IMR-90 (cell line): Measurements from ENCODE around the gene OGFOD3. TPM values are rescaled to one million over a fixed set of nuclear protein-coding genes. Genes with fewer than 3 reads are reported as not detected.

Experiments used
- ATAC-seq: fragments of 200-7000 bp; cut with Tn5 transposase; 2 replicates; pipeline ENCODE4 v1.9.1; 2020; ENCODE audit warnings: low read depth, mild to moderate bottlenecking, moderate library complexity
- BruUV-seq: library from RNA; stranded (reverse); fragments of 400-500 nt; replicated peaks from 2 replicates; lab custom pipeline; 2021; lab: Mats Ljungman, UMichigan
- CTCF ChIA-PET: fragments of 300-600 bp; formaldehyde crosslinking; extraction: SDS; loops from one replicate; lab custom pipeline; 2021; ENCODE audit warnings: antibody characterized with exemption; lab: Yijun Ruan, JAX
- POLR2A ChIA-PET: fragments of 300-600 bp; sonication (Branson Sonifier 250); formaldehyde crosslinking; loops from one replicate; lab custom pipeline; 2022; ENCODE audit warnings: antibody characterized with exemption; ENCODE audit not compliant: unreplicated experiment; lab: Charles Lee
- DNase-seq: peaks from one replicate; pipeline ENCODE4 v3.0.0; 2013
- H2AFZ ChIP-seq: replicated peaks from 2 replicates; pipeline ENCODE3; 2013; ENCODE audit warnings: low read length, mild to moderate bottlenecking; ENCODE audit not compliant: poor library complexity
- H2AK5ac ChIP-seq: 2 replicates; pipeline ENCODE4 v1.6.1; 2013; ENCODE audit warnings: low read depth, low read length, inconsistent platforms
- H2AK9ac ChIP-seq: replicated peaks from 2 replicates; pipeline ENCODE3; 2013; ENCODE audit warnings: mild to moderate bottlenecking, low read depth, low read length, moderate library complexity; ENCODE audit not compliant: poor library complexity
- H2BK120ac ChIP-seq: 2 replicates; pipeline ENCODE4 v1.6.1; 2013; ENCODE audit warnings: low read depth, low read length, inconsistent platforms
- H2BK15ac ChIP-seq: 3 replicates; pipeline ENCODE4 v1.6.1; 2013; ENCODE audit warnings: low read depth, low read length, inconsistent platforms
- H2BK20ac ChIP-seq: 2 replicates; pipeline ENCODE4 v1.6.1; 2013; ENCODE audit warnings: low read depth, mild to moderate bottlenecking, inconsistent platforms, low read length, moderate library complexity
- H2BK5ac ChIP-seq: 2 replicates; pipeline ENCODE4 v1.6.1; 2013; ENCODE audit warnings: mild to moderate bottlenecking, low read depth, low read length, inconsistent platforms; ENCODE audit not compliant: poor library complexity, severe bottlenecking
- H3K14ac ChIP-seq: replicated peaks from 2 replicates; pipeline ENCODE4 v1.6.1; 2013; ENCODE audit warnings: low read depth, low read length, inconsistent platforms
- H3K18ac ChIP-seq: 2 replicates; pipeline ENCODE4 v1.6.1; 2013; ENCODE audit warnings: low read depth, low read length, control low read depth
- H3K23ac ChIP-seq: 2 replicates; pipeline ENCODE4 v1.6.1; 2013; ENCODE audit warnings: low read depth, low read length, inconsistent platforms
- H3K27ac ChIP-seq: 2 replicates; pipeline ENCODE4 v1.5.1; 2013; ENCODE audit warnings: mild to moderate bottlenecking, control low read depth, low read length; ENCODE audit not compliant: insufficient read depth
- H3K27me3 ChIP-seq: 2 replicates; pipeline ENCODE4 v1.6.1; 2013; ENCODE audit warnings: low read length; ENCODE audit not compliant: control insufficient read depth, insufficient read depth
- H3K36me3 ChIP-seq: 2 replicates; pipeline ENCODE4 v1.6.1; 2013; ENCODE audit warnings: low read length, mixed read lengths; ENCODE audit not compliant: control insufficient read depth, insufficient read depth
- H3K4ac ChIP-seq: 2 replicates; pipeline ENCODE4 v1.6.1; 2013; ENCODE audit warnings: low read depth, low read length, inconsistent platforms
- H3K4me1 ChIP-seq: 2 replicates; pipeline ENCODE4 v1.6.1; 2013; ENCODE audit warnings: low read length, mixed read lengths; ENCODE audit not compliant: control insufficient read depth, insufficient read depth
- H3K4me2 ChIP-seq: 2 replicates; pipeline ENCODE4 v1.6.1; 2013; ENCODE audit warnings: low read depth, mild to moderate bottlenecking, control low read depth, low read length, moderate library complexity
- H3K4me3 ChIP-seq: 2 replicates; pipeline ENCODE4 v1.5.1; 2013; ENCODE audit warnings: low read depth, mild to moderate bottlenecking, control low read depth, low read length, moderate library complexity; ENCODE audit not compliant: insufficient read depth
- H3K56ac ChIP-seq: 2 replicates; pipeline ENCODE4 v1.6.1; 2013; ENCODE audit warnings: low read length, inconsistent platforms; ENCODE audit not compliant: insufficient read depth; ENCODE audit errors: extremely low read depth
- H3K79me1 ChIP-seq, 2 experiments: 2 replicates each; pipeline ENCODE4 v1.6.1; 2013; ENCODE audit warnings: low read length in 2 of 2, inconsistent platforms in 1 of 2, low read depth in 1 of 2
- H3K9ac ChIP-seq: 2 replicates; pipeline ENCODE4 v1.6.1; 2013; ENCODE audit warnings: low read depth, low read length, control low read depth
- H3K9me1 ChIP-seq: 2 replicates; pipeline ENCODE4 v1.6.1; 2013; ENCODE audit warnings: low read length, inconsistent platforms; ENCODE audit not compliant: insufficient read depth
- H3K9me3 ChIP-seq: 2 replicates; pipeline ENCODE4 v1.6.1; 2013; ENCODE audit warnings: low read length; ENCODE audit not compliant: control insufficient read depth, insufficient read depth
- H4K20me1 ChIP-seq: 2 replicates; pipeline ENCODE4 v1.6.1; 2013; ENCODE audit warnings: low read length, inconsistent platforms; ENCODE audit not compliant: insufficient read depth
- H4K5ac ChIP-seq: 2 replicates; pipeline ENCODE4 v1.6.1; 2013; ENCODE audit warnings: mild to moderate bottlenecking, low read depth, low read length, control low read depth
- H4K8ac ChIP-seq, 2 experiments: 2 replicates each; pipeline ENCODE4 v1.6.1; 2013; ENCODE audit warnings: low read depth in 2 of 2, low read length in 2 of 2, control low read depth in 1 of 2, inconsistent platforms in 1 of 2
- H4K91ac ChIP-seq: 2 replicates; pipeline ENCODE4 v1.6.1; 2013; ENCODE audit warnings: low read depth, low read length, inconsistent platforms; ENCODE audit not compliant: insufficient read depth
- CHD1 ChIP-seq: IDR thresholded peaks from 2 replicates; pipeline ENCODE4 v1.6.1; 2012; ENCODE audit warnings: low read depth, low read length, improper control_type of control experiment
- FOS ChIP-seq: fragments of 150-350 bp; IDR thresholded peaks from 2 replicates; pipeline ENCODE4 v1.6.1; 2016; ENCODE audit warnings: low read depth, low read length
- MAFK ChIP-seq: IDR thresholded peaks from 2 replicates; pipeline ENCODE4 v1.6.1; 2012; ENCODE audit warnings: low read depth, low read length, improper control_type of control experiment
- NFE2L2 ChIP-seq: fragments of 150-350 bp; IDR thresholded peaks from 2 replicates; pipeline ENCODE4 v1.6.1; 2016; ENCODE audit warnings: low read depth, mild to moderate bottlenecking, low read length
- RCOR1 ChIP-seq: IDR thresholded peaks from 2 replicates; pipeline ENCODE4 v1.6.1; 2012; ENCODE audit warnings: mild to moderate bottlenecking, low read length, improper control_type of control experiment; ENCODE audit not compliant: insufficient replicate concordance
- WGBS, 2 experiments: methylation state at CpG; one replicate each; pipeline versions ENCODE4 v1.1.5 to v1.1.7; 2013; ENCODE audit warnings: missing lambda C conversion rate in 2 of 2; ENCODE audit not compliant: insufficient read length in 1 of 2; ENCODE audit errors: extremely low coverage in 2 of 2; 5-methylcytosine and 5-hydroxymethylcytosine counted together
- dilution Hi-C: fragments of 300-500 bp; cut with HindIII; formaldehyde crosslinking; loops from one replicate; pipeline ENCODE4 v1.14.3; 2018; ENCODE audit warnings: low sequenced_read_pairs; ENCODE audit not compliant: unreplicated experiment
- in situ Hi-C: fragments of 300-500 bp; cut with MboI; formaldehyde crosslinking; loops from 3 replicates; pipeline ENCODE4 v1.14.3; 2019; ENCODE audit warnings: low sequenced_read_pairs, inconsistent platforms, mixed read lengths
- intact Hi-C: fragments of 100-400 bp; cut with micrococcal nuclease; formaldehyde crosslinking; loops from 2 replicates; pipeline ENCODE4 v1.10.0; 2022
- polyA plus RNA-seq, 3 experiments: library from polyadenylated mRNA; depleted of rRNA; stranded (reverse); fragments of >200 nt; gene quantifications; 2 replicates each; pipeline ENCODE4 v1.2.3, GENCODE V29; 2012; ENCODE audit warnings: low replicate concordance in 1 of 3
- total RNA-seq: library from RNA; depleted of rRNA; stranded (reverse); fragments of >200 nt; gene quantifications from 2 replicates; pipeline ENCODE4 v1.2.3, GENCODE V29; 2012
- TF ChIP-seq, protein P1 (sequence below): fragments of 150-350 bp; IDR thresholded peaks from 2 replicates; pipeline ENCODE4 v1.6.1; 2016; ENCODE audit warnings: low read depth, mild to moderate bottlenecking, low read length, moderate library complexity, borderline replicate concordance

Gene OGFOD3
- total and polyA plus RNA-seq, 2 of the 4 experiments (the other 2 are of a cell fraction): 25.3 to 33.4 TPM

DNA sequence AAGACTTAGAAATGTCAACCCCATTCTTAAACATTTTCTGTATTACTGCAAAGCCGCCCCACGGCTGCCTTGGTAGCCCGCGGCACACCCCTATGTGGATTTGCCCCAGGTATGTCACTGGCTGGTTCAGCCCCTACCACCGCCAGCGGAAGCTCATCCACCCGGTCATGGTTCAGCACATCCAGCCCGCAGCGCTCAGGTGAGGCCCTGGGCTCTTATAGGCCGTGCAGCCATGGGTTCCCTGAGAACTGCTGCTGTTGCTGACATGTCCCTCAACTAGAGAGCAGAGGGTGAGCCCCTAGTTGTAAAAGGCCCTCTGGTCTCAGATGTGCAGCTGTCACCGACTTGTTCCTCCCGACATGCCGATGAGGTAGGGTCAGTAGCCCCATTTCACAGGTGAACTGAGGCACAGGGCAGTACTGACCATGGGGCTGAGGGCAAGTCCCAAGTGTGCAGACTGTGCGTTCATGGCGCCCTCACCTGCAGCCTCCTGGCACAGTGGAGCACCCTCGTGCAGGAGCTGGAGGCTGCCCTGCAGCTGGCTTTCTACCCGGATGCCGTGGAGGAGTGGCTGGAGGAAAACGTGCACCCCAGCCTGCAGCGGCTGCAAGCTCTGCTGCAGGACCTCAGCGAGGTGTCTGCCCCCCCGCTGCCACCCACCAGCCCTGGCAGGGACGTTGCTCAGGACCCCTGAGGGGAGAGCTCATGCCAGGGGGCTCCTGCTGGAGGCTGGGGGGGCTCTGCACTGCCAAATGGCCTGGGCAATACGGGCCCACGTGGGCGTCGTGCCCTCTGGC is 23.5 kb upstream of the OGFOD3 start (continued):
- no peak for TF ChIP-seq MAFK

DNA sequence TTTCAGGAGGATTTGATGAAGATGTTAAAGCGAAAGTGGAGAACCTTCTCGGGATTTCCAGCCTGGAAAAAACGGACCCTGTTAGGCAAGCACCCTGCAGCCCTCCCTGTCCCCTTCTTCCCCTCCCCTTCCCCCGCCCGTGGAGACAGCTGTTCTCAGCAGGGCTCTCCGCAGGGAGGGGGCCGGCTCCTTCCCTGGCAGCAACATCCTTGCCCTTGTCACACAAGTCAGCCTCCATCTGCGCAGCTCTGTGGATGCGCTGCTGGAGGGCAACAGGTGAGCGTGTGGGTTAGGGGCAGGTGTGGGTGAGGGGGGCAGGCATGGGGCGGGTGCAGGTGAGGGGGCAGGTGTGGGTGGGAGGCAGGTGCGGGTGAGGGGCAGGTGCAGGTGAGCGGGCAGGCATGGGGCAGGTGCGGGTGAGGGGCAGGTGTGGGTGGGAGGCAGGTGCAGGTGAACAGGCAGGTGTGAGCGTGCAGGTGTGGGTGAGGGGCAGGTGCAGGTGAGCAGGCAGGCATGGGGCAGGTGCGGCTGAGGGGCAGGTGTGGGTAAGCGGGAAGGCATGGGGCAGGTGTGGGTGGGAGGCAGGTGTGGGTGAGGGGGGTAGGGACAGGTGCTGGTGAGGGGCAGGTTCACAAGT is 22.7 kb upstream of the OGFOD3 start:
- Histone ChIP-seq H2BK15ac (no peak overlapping the region), H2AFZ (no peak overlapping the region), H3K9me1 (no peaks in the 10 kb centered on the region; the same call in 1 of the 2 replicates), H4K5ac (no peak overlapping the region), H2AK9ac (no peak overlapping the region), H2AK5ac (no peak overlapping the region), H2BK120ac (no peak overlapping the region), H3K27ac (no peak overlapping the region), H3K56ac (no peak overlapping the region), H3K14ac (no peak overlapping the region), H3K27me3 (no peaks in the 10 kb centered on the region), H3K79me1 (peaks cover 0 to 7% of the 10 kb centered on the region in 2 experiments; a peak in 2 of 4 replicates), H4K91ac (no peak overlapping the region), H3K18ac (no peak overlapping the region), H3K4ac (no peak overlapping the region), H3K23ac (no peak overlapping the region), H2BK20ac (no peak overlapping the region), H3K9ac (no peak overlapping the region), H3K9me3 (no peaks in the 10 kb centered on the region), H3K4me3 (no peak overlapping the region), H3K4me1 (no peaks in the 10 kb centered on the region; the same call in 1 of the 2 replicates), H4K20me1 (peaks cover 13% of the 10 kb centered on the region; the same call in 1 of the 2 replicates), H2BK5ac (no peak overlapping the region), H3K4me2 (no peak overlapping the region), H3K36me3 (peaks cover 38% of the 10 kb centered on the region), H4K8ac (no peak overlapping the region)
- no peak for TF ChIP-seq RCOR1
- TF ChIP-seq, protein P1, sequence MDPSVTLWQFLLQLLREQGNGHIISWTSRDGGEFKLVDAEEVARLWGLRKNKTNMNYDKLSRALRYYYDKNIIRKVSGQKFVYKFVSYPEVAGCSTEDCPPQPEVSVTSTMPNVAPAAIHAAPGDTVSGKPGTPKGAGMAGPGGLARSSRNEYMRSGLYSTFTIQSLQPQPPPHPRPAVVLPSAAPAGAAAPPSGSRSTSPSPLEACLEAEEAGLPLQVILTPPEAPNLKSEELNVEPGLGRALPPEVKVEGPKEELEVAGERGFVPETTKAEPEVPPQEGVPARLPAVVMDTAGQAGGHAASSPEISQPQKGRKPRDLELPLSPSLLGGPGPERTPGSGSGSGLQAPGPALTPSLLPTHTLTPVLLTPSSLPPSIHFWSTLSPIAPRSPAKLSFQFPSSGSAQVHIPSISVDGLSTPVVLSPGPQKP: no peak
- TF ChIP-seq MAFK: no peak
- no peak for TF ChIP-seq NFE2L2
- no peak for TF ChIP-seq CHD1
- no peak for TF ChIP-seq FOS
- in situ Hi-C loops (no loop called here), dilution Hi-C loops (no loop called here), intact Hi-C loops (no loop called here)
- CTCF ChIA-PET: no interaction called here
- WGBS, 2 experiments: 90% methylated on average over 5 of the region's 17 CpGs; no CpG with 5 or more reads in 1 of the 2 experiments
- POLR2A ChIA-PET: no interaction called here
- no peak for DNase-seq
- no peak for ATAC-seq
- no TSS peak for BruUV-seq
